A172 (cell line): ENCODE results near the gene DEFB123. TPM values are rescaled to one million over a fixed set of nuclear protein-coding genes. Genes with fewer than 3 reads are reported as not detected.
A peak's percentile ranks its signal among the peaks of the same experiment; 100 is the strongest.
"Not testable (repeated sequence)": the region's sequence is repeated elsewhere in the genome, so short reads cannot be mapped to it uniquely, and the experiment has no call there.

Source experiments
- DNase-seq: peaks from one replicate; pipeline ENCODE4 v3.0.0-alpha.2; 2015; ENCODE audit warnings: low spot score
- total RNA-seq: library from RNA; depleted of rRNA; stranded (reverse); fragments of >200 nt; shearing (Covaris generic); gene quantifications from 2 replicates; pipeline ENCODE4 v1.2.3, GENCODE V29; 2014; rRNA removed

Gene DEFB123
- total RNA-seq = not detected in 2 replicates

DNA sequence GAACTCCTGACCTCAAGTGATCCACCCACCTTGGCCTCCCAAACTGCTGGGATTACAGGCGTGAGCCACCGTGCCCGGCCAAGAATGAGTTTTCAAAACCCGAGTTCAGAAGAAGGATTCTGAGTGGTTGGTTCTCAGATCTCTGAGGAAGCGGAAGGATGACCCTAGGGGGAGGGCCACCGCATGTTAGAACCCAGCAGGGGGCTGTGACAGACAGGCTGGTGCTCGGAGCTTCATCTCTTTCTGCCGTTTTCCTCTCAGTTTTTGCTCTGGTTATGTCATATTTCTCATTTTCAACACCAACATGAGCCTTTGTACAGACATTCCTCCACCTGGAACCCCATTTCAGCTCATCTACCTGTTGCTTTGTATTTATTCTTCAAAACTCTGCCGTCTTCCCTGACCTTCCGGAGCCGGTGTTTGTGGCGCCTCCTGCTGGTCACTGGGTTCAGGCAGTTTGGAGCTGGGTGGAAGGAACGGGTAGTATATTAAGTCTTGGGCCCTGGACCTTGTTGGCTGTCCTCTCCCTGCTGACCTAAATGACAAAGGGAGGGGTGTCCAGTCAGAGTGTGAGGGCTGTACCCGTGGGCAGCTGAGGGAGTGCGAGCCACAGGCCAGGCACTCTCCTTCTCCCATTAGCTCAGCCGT, at the start of gene DEFB123:
Gene DEFB123, plus strand, starts transcription at position 621 of the 648 bp plus-strand sequence. CDS start 67 bp downstream, outside the sequence.
- DNase-seq = no peak

DNA sequence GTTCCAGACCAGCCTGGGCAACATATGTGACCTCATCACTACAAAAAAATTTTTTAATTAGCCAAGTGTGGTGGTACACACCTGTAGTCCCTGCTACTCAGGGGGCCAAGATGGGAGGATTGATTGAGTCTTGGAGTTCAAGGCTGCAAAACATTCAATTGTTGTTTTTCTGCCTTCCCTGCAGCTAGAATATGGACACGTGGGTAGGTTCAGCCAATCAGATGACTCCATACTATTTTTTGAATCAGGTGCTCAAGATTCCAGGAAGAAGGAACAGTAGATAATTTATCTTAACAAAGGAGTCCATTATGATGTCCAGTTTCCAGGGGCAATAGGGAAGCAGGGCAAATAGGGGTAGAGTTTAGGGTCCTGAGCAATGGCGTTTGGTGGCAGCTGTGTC, 47.6 kb upstream of the DEFB123 start:
- DNase-seq = no peak

DNA sequence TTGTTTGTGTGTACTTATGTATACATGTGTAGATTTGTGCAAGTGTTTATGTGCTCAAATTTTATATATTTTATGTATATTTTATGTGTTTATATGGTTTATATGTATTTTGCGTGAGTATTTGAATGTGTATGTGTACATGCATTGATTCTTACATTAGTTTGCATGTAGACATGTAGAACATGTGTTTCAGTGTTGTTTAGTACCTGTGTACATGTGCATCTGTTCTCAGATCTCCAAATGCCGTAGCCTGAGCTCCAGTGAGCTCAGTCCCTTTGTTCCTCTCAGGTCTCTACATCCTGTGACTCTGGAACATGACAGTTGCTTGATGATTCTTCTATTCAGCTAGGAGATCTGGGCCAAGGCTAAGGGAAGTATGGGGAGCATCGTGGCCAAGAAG, 45.5 kb upstream of the DEFB123 start:
- no peak for DNase-seq

- DNase-seq = no peak
Measured at GRCh38 chr20:31403886-31404285, 36.5 kb upstream of the DEFB123 start.

DNA sequence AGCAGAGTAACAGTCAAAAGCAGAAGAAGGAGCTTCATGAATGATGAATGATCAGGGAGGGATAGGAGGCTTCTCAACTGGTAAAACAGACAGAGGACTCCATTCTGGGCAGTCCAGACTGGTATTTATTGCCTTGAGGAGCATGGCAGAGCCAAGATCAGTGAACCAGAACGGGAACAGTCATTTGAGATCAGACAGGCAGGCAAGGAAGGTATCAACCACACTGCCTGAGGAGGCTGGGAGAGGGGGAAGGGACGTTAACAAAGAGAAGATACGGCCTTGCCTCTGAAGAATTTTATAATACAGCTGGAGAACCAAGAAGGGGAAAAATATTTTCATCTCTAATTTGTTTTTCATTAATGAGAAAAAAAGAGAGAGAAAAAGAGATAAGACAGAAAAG, 34.3 kb upstream of the DEFB123 start, which contains the start of gene DEFB121:
Gene DEFB121, minus strand, starts transcription at position 101 of the 400 bp plus-strand sequence. Its CDS starts 63 bp downstream, at position 38.
- no peak for DNase-seq

- no peak for DNase-seq
Measured at GRCh38 chr20:31410011-31410410, 30.4 kb upstream of the DEFB123 start.

DNA sequence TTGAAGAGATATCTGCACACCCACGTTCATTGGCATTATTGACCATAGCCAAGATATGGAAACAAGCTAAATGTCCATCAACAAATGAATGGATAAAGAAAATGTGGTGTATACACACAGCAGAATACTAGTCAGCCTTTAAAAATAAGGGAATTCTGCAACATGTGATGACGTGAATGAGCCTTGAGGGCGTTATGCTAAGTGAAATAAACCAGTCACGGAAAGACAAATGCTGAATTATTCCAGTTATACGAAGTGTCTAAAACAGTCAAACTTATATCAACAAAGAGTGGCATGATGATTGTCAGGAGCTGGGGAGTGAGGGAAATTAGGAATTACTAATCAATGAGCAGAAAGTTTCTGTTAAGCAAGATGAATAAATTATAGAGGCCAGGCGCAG, 26.1 kb upstream of the DEFB123 start:
- DNase-seq = no peak

DNA sequence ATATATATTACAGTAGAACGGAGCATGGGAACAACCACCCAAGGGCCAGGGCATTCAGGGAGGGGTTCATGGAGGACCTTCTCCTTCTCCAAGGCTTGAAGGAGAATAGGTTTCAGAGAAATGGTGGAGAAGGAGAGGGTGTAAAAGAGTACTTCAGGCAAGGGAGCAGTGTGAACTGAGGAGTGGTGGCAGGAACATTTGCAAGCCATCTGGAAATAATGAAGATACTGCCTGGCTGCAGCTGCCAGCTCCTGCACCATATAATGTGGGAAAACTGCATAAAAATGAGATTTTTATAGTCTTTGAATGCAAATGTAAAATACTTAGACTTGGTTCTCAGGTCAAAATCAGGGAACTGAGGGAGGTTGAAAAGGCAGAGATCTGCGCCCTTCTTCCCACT, 24.8 kb upstream of the DEFB123 start:
- DNase-seq = no peak

DNA sequence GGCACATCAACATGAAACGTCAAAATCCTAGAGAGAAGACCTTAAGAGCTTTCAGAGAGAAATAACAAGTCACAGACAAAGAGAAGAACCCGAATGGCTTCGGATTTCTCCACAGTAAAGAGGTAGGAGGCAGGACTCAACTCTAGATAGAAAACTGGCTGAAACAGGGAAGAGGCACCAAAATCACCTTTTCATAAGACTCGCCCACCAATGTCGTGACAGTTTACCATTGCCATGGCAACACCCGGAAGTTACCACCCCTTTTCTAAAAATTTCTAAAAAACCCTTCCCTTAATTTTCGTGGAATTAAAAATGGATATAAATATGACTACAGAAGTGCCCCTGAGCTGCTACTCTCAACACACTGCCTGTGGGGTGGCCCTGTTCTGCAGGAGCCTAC, 22.1 kb upstream of the DEFB123 start:
- DNase-seq = no peak

GRCh38 chr20:31425797-31426196, 14.6 kb upstream of the DEFB123 start:
- no peak for DNase-seq

GRCh38 chr20:31426891-31427551, 13.4 kb upstream of the DEFB123 start:
- DNase-seq = not testable (repeated sequence)

DNA sequence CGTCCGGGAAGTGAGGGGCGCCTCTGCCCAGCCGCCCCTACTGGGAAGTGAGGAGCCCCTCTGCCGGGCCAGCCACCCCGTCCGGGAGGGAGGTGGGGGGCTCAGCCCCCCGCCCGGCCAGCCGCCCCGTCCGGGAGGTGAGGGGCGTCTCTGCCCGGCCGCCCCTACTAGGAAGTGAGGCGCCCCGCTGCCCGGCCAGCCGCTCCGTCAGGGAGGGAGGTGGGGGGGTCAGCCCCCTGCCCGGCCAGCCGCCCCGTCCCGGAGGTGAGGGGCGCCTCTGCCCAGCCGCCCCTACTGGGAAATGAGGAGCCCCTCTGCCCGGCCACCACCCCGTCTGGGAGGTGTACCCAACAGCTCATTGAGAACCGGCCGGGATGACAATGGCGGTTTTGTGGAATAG, 12.9 kb upstream of the DEFB123 start:
- not testable (repeated sequence) for DNase-seq

- DNase-seq = no peak
Measured at GRCh38 chr20:31430568-31431115, 9.8 kb upstream of the DEFB123 start.

GRCh38 chr20:31446084-31446819, 5.8 kb downstream of the DEFB123 start:
- DNase-seq = no peak

- DNase-seq = no peak
Measured at GRCh38 chr20:31449511-31450414, 9.3 kb downstream of the DEFB123 start.

GRCh38 chr20:31452575-31452974, 12.1 kb downstream of the DEFB123 start:
- DNase-seq = no peak

- no peak for DNase-seq
Measured at GRCh38 chr20:31454361-31454760, 13.9 kb downstream of the DEFB123 start.

- not testable (repeated sequence) for DNase-seq
Measured at GRCh38 chr20:31470946-31471345, 30.5 kb downstream of the DEFB123 start.

DNA sequence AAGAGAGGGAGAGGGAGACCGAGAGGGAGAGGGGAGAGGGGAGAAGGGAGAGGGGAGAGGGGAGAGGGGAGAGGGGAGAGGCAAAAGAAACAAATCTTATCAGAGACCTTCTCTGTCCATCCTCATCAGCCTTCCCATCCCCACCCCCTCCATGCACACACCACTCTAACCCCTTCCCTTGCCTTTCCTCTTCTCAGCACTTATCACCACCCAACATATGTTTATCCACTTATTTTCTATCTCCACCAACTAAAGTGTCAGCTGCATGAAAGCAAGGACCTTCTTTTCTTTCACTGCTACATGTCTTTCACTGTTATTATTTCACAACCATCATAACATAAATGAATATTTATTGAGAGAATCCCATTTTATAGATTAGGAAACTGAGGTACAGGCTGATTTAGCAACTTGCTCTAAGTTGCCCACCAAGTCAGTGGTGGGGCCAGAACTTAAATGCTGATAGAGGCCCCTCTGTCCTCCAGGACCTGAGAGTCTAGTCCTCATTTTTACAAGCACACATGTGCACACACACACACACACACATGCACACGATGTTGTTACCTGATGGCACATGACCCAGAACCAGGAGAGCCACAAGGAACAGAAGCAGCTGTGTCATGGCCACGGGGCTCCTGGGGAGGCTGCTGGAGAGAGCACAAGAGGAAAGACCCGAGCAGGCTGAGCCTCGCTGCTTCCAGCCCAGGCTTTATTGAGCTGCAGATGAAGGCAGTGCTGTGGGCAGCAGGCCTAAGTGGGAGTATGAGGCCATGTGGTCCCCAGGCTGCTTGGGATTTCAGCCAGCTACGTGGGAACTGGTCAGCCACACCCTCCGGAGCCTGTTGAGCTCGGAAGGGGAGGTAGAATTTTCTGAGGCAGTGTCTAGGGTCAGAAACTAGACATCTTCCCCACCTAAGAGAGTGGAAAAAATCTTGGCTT, 32.2 kb downstream of the DEFB123 start:
- DNase-seq = peak; percentile 18
